Posterior cingulate gyrus (tissue), 11 donors: Measurements from ENCODE around the gene SRSF3.

Experiments used
- DNase-seq, 10 donors: peaks; one replicate each; pipeline versions ENCODE4 v3.0.0 to v3.0.0-alpha.2; 2020 to 2021; ENCODE audit warnings: mixed read lengths in 3 of 10
- intact Hi-C: fragments of 100-400 bp; cut with DNase I; formaldehyde crosslinking; loops from one replicate; pipeline ENCODE4 v1.15.1; 2023

Gene SRSF3

DNA sequence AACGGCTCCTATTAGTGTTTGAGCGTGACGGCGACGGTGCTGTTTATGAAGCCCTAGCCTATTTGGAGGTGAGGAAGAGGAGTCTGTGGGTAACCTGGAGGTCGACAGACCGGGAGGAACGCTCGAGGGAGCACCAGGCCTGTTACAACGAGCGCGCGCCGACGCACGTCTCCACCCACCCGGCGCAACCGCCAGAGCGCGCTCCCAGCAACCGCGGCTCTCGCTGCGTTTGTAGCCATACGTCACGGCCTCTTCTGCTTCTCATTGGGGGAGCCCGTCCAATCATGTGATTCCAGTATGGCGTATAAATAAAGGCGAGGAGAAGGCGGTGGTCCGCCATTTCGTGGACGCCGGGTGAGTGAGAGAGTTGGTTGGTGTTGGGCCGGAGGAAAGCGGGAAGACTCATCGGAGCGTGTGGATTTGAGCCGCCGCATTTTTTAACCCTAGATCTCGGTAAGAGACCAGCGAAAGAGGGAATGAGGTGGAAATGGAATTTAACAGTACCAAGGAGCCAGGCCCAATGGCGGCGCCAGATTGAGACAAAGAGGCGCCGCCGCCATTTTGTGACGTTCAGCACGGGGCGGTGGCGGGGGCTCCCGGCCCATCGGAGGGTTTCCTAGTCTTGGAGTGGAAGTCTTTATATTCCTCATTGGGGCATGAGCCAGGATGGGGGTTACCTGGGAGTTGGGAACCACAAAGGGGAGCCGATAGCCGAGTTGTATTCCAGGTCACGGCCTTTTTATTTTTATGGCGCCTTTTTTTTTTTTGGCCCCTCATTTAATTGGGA lies at the start of gene SRSF3:
Gene SRSF3 (plus strand): TSS at position 334 of the 787 bp plus-strand sequence. CDS start 2,401 bp downstream, outside the sequence.
- peak; percentile 95 to 100 (median 96) for DNase-seq
- intact Hi-C loops: loop anchor here (1.0 to 5.0 kb wide), 3 partner anchors 47 to 171 kb away; partner anchors contain the start of genes KCTD20, PXT1 and STK38

GRCh38 chr6:36545767-36546307 lies 48.3 kb upstream of the SRSF3 start:
- intact Hi-C loops: loop anchor here (2.0 to 5.0 kb wide), 2 partner anchors 104 to 123 kb away; partner anchors contain the start of genes KCTD20 and PXT1
- DNase-seq: no peak

GRCh38 chr6:36546308-36546919 lies 47.7 kb upstream of the SRSF3 start:
- intact Hi-C loops: loop anchor here (2.0 to 5.0 kb wide), 2 partner anchors 104 to 124 kb away; partner anchors contain the start of genes KCTD20 and PXT1
- DNase-seq: peak in 1 of 10 donors; percentile 5

- intact Hi-C loops: loop anchor here (1.0 to 5.0 kb wide), 3 partner anchors 47 to 124 kb away; partner anchors contain the start of genes KCTD20, PXT1 and SRSF3
- DNase-seq: peak; percentile 80 to 97 (median 88)
These were observed 47.1 kb upstream of the SRSF3 start, which contains the start of gene STK38 for GRCh38 chr6:36546920-36547645. Gene STK38, minus strand, starts transcription at chr6:36547479. Its CDS starts 7,277 bp downstream, at chr6:36540202.

DNA sequence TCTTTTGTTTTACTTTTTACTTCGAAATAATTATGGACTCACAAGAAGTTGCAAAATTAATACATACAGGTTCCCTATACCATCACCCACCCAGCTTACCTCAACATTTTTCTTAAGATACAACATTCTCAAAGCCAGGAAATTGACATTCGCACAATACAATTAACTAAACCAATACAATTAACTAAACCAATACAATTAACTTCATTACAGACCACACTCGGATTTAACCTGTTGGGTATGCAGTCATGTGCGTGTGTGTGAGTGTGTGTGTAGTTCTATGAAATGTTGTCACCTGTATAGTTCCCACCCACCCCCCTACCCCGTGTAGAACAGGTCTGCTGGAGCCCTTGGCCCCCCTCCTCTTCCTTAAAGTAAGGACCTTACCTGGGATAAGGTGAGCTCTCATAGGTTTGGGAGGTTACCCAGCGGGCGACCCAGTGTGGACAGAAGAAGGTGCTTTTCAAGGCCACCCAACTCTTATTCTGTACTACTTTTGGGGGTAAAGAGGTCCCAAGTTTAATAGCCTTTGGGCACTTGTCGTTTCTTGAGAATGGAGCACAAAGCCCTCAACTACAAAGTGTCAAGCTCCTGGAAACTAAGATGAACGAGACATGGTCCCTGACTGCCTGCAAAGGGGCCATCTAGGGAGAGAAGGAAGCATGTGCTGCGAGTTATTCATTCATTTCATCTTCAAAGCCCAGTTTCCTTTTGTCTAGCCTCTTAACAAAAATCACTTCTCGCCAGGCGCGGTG lies 46.3 kb upstream of the SRSF3 start:
- DNase-seq: no peak
- intact Hi-C loops: loop anchor here (1.0 to 5.0 kb wide), 3 partner anchors 46 to 125 kb away; partner anchors contain the start of genes KCTD20, PXT1 and SRSF3

GRCh38 chr6:36548401-36548743 lies 45.8 kb upstream of the SRSF3 start:
- DNase-seq: no peak
- intact Hi-C loops: loop anchor here (5.0 kb wide), 1 partner anchor 106 kb away; the partner anchor contains the start of genes KCTD20 and PXT1

DNA sequence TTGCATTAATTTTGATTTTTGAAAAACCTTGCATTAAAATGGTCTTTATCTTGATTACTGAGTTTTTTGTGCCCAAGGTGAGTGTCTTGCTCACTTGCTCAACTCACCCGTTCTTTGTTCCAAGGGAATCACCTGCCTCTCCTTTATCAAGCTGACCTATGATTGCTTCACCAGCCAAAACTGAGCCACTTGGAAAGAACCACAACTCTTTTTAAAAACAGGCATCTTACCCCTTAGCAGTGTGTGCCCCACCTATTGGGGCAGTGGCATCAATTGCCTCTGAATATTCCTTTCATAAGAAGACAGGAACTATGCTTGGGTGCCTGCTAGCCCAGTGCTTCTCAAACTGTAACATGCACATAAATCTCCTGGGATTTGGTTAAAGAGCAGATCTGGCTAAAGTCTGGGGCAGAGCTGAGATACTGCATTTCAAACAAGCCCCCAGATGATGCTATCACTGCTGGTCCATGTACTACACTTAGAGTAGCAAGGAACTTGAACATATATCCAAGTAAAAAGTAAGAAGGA lies 43.6 kb upstream of the SRSF3 start:
- intact Hi-C loops: no loop called here
- DNase-seq: no peak

DNA sequence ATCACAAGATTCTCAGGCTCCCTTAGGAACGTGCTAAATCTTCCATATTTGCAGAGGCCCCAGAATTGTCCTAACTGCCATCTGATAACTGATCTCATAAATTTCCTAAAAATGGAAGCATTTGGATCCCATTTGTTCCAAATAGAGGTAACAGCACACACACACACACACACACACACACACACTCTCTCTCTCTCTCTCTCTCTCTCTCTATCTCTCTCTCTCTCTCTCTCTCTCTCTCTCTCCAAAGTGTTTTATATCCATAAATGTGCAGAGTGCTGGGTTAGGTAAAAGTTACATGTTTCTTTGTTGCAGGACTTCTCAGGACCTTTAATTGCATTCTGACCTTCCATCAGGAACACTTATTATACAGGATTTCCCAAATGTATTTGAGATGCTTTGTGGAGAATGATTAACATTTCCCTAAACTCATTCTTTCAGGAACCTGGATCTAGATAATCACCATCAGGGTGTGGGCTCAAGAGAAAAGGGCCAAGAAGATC lies 38.4 kb upstream of the SRSF3 start:
- intact Hi-C loops: no loop called here
- DNase-seq: no peak

DNA sequence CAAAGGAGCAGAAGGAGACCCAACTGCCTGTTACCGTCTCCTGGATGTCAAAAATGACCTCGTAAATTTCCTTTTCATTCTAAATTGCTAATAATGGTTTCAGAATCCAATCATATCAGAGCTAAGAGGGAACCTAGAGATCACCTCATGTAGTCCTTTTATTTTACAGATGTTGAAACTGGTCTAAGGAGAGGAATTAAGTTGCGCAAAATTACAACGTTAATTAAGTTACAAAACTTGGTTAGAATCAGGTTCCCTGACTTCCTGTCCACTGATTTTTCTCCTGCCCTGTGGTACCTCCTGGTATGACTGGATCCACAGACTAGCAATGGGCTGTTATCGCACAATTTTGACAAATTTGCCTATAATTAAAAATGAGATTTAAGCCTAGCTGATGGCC lies 37.9 kb upstream of the SRSF3 start:
- intact Hi-C loops: no loop called here
- DNase-seq: no peak

DNA sequence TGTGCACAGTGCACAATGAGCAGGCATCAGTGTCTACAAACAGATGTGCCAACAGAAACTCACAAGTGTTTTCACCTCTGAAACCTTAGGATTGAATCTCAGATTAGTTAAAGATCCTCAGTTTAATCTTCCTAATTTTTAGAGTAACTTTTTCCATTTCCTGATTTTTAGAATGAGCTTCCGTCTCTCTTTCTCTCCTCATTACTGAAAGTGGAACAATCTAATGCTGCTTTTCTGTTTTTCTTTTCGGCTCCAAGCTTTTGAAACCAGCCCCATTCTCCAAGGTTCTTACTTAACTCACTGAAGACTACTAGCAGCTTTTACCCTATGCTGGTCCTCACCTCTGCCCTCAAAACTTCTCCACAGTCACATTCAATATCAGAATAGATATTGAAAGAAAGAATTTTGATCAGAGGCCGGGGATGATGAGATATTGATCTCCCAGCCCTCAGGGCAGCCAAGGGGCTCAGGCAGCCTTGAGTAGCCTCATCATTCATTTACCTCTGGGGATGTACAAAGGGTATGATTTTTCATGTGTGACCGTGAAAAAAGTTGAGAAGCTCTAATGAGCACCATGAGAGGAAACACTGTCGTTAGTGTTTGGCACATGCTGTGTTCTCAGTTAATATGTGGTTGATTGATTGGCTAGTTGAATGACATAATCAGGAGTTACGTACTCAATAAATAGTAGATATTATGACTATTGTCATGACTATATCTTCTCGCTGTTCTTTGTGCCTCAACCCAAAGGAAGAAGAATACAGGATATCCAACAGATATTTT lies 35.0 kb upstream of the SRSF3 start:
- DNase-seq: no peak
- intact Hi-C loops: no loop called here

DNA sequence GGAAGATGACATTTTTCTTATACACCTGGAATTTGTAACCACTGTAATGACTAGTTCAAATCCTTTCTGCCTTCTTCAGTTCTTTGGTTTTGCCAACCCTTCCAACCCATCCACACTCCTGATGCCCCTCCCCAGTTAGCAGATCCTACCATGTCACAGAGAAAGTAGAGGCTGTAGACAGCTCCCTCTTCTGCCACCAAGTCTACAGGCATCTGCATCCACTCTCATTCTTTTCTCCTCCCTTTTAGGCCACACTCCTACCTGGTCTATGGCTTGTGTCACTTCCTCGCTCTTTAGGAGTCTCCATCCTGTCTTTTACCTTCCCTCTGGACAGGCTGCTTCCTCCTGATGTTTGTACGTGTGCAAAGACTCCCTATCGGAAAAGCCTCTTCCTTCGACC lies 33.3 kb upstream of the SRSF3 start:
- DNase-seq: no peak
- intact Hi-C loops: no loop called here

GRCh38 chr6:36563237-36563927 lies 30.8 kb upstream of the SRSF3 start:
- no peak for DNase-seq
- intact Hi-C loops: no loop called here

DNA sequence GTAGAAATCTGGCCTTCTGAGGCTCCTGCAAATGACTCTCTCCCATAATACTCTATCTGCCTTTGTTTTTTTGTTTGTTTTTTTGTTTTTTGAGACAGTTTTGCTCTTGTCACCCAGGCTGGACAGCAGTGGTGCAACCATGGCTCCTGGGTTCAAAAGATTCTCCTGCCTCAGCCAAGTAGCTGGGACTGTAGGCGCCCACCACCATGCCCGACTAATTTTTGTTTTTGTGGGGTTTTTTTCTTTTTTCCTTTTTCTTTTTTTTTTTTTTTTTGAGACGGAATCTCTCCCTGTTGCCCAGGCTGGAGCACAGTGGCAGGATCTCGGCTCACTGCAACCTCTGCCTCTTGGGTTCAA lies 30.3 kb upstream of the SRSF3 start:
- no peak for DNase-seq
- intact Hi-C loops: no loop called here

- intact Hi-C loops: no loop called here
- DNase-seq: no peak
These were observed 27.7 kb upstream of the SRSF3 start for GRCh38 chr6:36566418-36566905.

- DNase-seq: no peak
- intact Hi-C loops: no loop called here
These were observed 23.9 kb upstream of the SRSF3 start for GRCh38 chr6:36570264-36570663.

GRCh38 chr6:36571122-36572043 lies 22.8 kb upstream of the SRSF3 start:
- DNase-seq: no peak
- intact Hi-C loops: no loop called here
